Smooth muscle cell of bladder (primary cell): ENCODE results near the gene CYP27B1. TPM values are rescaled to one million over a fixed set of nuclear protein-coding genes. Genes with fewer than 3 reads are reported as not detected.

ENCODE experiments used
- total RNA-seq: library from RNA; depleted of rRNA; stranded (reverse); fragments of >200 nt; gene quantifications from 2 replicates; pipeline ENCODE4 v1.2.3, GENCODE V29; 2014

Gene CYP27B1
- total RNA-seq = 0.14 and 0.28 TPM in 2 replicates

GRCh38 chr12:57766464-57767304 is at the start of gene CYP27B1:
Gene CYP27B1 (minus strand): TSS chr12:57767078. CDS start chr12:57767041, 37 bp downstream.

GRCh38 chr12:57782608-57783465 is 16.0 kb upstream of the CYP27B1 start, which contains the start of gene TSFM:
Gene TSFM (plus strand): TSS chr12:57782787. CDS start chr12:57782802, 15 bp downstream.

GRCh38 chr12:57772429-57773322 is 5.8 kb upstream of the CYP27B1 start, which contains the start of gene EEF1AKMT3:
Gene EEF1AKMT3 (plus strand): TSS chr12:57772614. CDS start chr12:57772725, 111 bp downstream.

GRCh38 chr12:57771873-57772428 is 5.1 kb upstream of the CYP27B1 start, which contains the start of gene METTL1:
Gene METTL1 (minus strand): TSS chr12:57772105. CDS start chr12:57772083, 22 bp downstream.

GRCh38 chr12:57754411-57755193 is 12.3 kb downstream of the CYP27B1 start, which contains the start of gene MARCHF9:
Gene MARCHF9 (plus strand): TSS chr12:57755103. CDS start chr12:57755529, 426 bp downstream.

GRCh38 chr12:57751788-57752667 is 14.8 kb downstream of the CYP27B1 start, which contains the start of gene CDK4:
Gene CDK4 (minus strand): TSS chr12:57752310. CDS start chr12:57751717, 593 bp downstream.

GRCh38 chr12:57744777-57745484 is 21.9 kb downstream of the CYP27B1 start, which contains the start of gene TSPAN31:
Gene TSPAN31 (plus strand): TSS chr12:57745039. CDS start chr12:57745155, 116 bp downstream.

GRCh38 chr12:57738661-57739237 is 28.1 kb downstream of the CYP27B1 start, which contains the start of gene AGAP2:
Gene AGAP2 (minus strand): TSS chr12:57738742. CDS start chr12:57738246, 496 bp downstream.

Other genes with a start within 250 kb of the CYP27B1 start
- gene DDIT3, start 246.6 kb downstream of the CYP27B1 start, total RNA-seq = 70.8 and 124 TPM in 2 replicates
- gene MBD6, start 244.3 kb downstream of the CYP27B1 start, total RNA-seq = 3.6 and 5.5 TPM in 2 replicates
- gene DCTN2, start 219.9 kb downstream of the CYP27B1 start, total RNA-seq = 68.8 and 71.7 TPM in 2 replicates
- gene KIF5A, start 217.0 kb downstream of the CYP27B1 start, total RNA-seq = 0.09 and 0.14 TPM in 2 replicates
- gene PIP4K2C, start 175.9 kb downstream of the CYP27B1 start, total RNA-seq = 8.6 and 8.8 TPM in 2 replicates
- gene DTX3, start 162.3 kb downstream of the CYP27B1 start, total RNA-seq = 8.8 and 11.5 TPM in 2 replicates
- 22.3 and 40.6 TPM in 2 replicates for gene ARHGEF25, start 155.6 kb downstream of the CYP27B1 start, total RNA-seq
- gene B4GALNT1, start 133.9 kb downstream of the CYP27B1 start, total RNA-seq = 0.55 and 0.85 TPM in 2 replicates
- 180 and 267 TPM in 2 replicates for gene OS9, start 72.9 kb downstream of the CYP27B1 start, total RNA-seq
- 0.14 and 0.28 TPM in 2 replicates for gene AGAP2, start 28.3 kb downstream of the CYP27B1 start, total RNA-seq
- 64.6 and 87.0 TPM in 2 replicates for gene TSPAN31, start 22.0 kb downstream of the CYP27B1 start, total RNA-seq
- gene CDK4, start 14.8 kb downstream of the CYP27B1 start, total RNA-seq = 140 and 210 TPM in 2 replicates
- gene MARCHF9, start 12.0 kb downstream of the CYP27B1 start, total RNA-seq = 2.3 and 3.1 TPM in 2 replicates
- gene METTL1, start 5.0 kb upstream of the CYP27B1 start, total RNA-seq = 3.8 and 9.1 TPM in 2 replicates
- gene EEF1AKMT3, start 5.5 kb upstream of the CYP27B1 start, total RNA-seq = 4.3 and 5.2 TPM in 2 replicates
- 18.8 and 24.3 TPM in 2 replicates for gene TSFM, start 15.7 kb upstream of the CYP27B1 start, total RNA-seq
- gene AVIL, start 51.7 kb upstream of the CYP27B1 start, total RNA-seq = 3.1 and 6.4 TPM in 2 replicates
- gene CTDSP2, start 79.7 kb upstream of the CYP27B1 start, total RNA-seq = 54.2 and 88.2 TPM in 2 replicates
- gene ATP23, start 174.5 kb upstream of the CYP27B1 start, total RNA-seq = 8.7 and 12.0 TPM in 2 replicates